GM23248 (cell line): ENCODE data around the gene TLL1.

Source experiments
- EZH2 ChIP-seq: fragments of 200-600 bp; sonication (generic); IDR thresholded peaks from 2 replicates; pipeline ENCODE4 v1.6.1; 2018; ENCODE audit warnings: antibody characterized with exemption, mild to moderate bottlenecking; ENCODE audit not compliant: insufficient read depth, poor library complexity, severe bottlenecking
- EZH2phosphoT487 ChIP-seq: fragments of 200-600 bp; sonication (generic); IDR thresholded peaks from 2 replicates; pipeline ENCODE4 v1.6.1; 2018; ENCODE audit warnings: antibody characterized with exemption, moderate library complexity, mild to moderate bottlenecking, low read depth; ENCODE audit not compliant: insufficient read depth

- no peak for TF ChIP-seq EZH2
- no peak for TF ChIP-seq EZH2phosphoT487
These were observed 80.1 kb downstream of the TLL1 start for GRCh38 chr4:165953181-165953580.
